SU-DHL-6 (cell line): ENCODE data around the gene WDR86.

Experiments
- H2AFZ ChIP-seq: fragments of 200-600 bp; sonication (generic); 2 replicates; pipeline ENCODE4 v1.6.1; 2014; ENCODE audit warnings: low read depth, mild to moderate bottlenecking, moderate library complexity, mixed read lengths, antibody characterized with exemption, low read length; ENCODE audit not compliant: severe bottlenecking
- H3F3A ChIP-seq: fragments of 200-600 bp; shearing (Covaris generic); 2 replicates; pipeline ENCODE4 v1.6.0; 2016; ENCODE audit warnings: antibody characterized with exemption, mild to moderate bottlenecking; ENCODE audit not compliant: insufficient read depth
- H3K27ac ChIP-seq: fragments of 200-600 bp; sonication (generic); 2 replicates; pipeline ENCODE4 v1.5.1; 2016; ENCODE audit warnings: low read depth, mild to moderate bottlenecking, low read length, moderate library complexity, mixed read lengths
- H3K27me3 ChIP-seq: fragments of 200-600 bp; sonication (generic), shearing (Covaris generic); 2 replicates; pipeline ENCODE4 v1.6.0; 2014; ENCODE audit warnings: mild to moderate bottlenecking, low read length
- H3K36me3 ChIP-seq: fragments of 200-600 bp; sonication (generic); 2 replicates; pipeline ENCODE4 v1.6.1; 2014; ENCODE audit warnings: mild to moderate bottlenecking, low read length, mixed read lengths
- H3K4me2 ChIP-seq: fragments of 300-600, 200-600 bp; shearing (Covaris generic), sonication (generic); 2 replicates; pipeline ENCODE4 v1.6.0; 2014; ENCODE audit warnings: low read length, low read depth, mild to moderate bottlenecking; ENCODE audit not compliant: poor library complexity, severe bottlenecking
- H3K4me3 ChIP-seq: fragments of 200-600 bp; sonication (generic); 2 replicates; pipeline ENCODE4 v1.5.1; 2014; ENCODE audit warnings: antibody characterized with exemption, low read length, mild to moderate bottlenecking, mixed read lengths; ENCODE audit not compliant: insufficient read depth, poor library complexity, severe bottlenecking
- H3K79me2 ChIP-seq: fragments of 200-600 bp; sonication (generic); 2 replicates; pipeline ENCODE4 v1.6.1; 2014; ENCODE audit warnings: mild to moderate bottlenecking, low read length, moderate library complexity; ENCODE audit not compliant: insufficient read depth
- H3K9ac ChIP-seq: fragments of 200-600 bp; sonication (generic); 2 replicates; pipeline ENCODE4 v1.7.0; 2014; ENCODE audit warnings: mild to moderate bottlenecking, low read length
- H3K9me2 ChIP-seq: fragments of 200-600 bp; sonication (generic); replicated peaks from 2 replicates; pipeline ENCODE4 v1.6.1; 2014; ENCODE audit warnings: low read length; ENCODE audit not compliant: insufficient read depth
- H3K9me3 ChIP-seq: fragments of 200-600 bp; sonication (generic); 2 replicates; pipeline ENCODE4 v1.6.1; 2014; ENCODE audit warnings: low read length, mixed read lengths; ENCODE audit not compliant: insufficient read depth
- H4K20me1 ChIP-seq: fragments of 200-600 bp; sonication (generic); 2 replicates; pipeline ENCODE4 v1.6.1; 2014; ENCODE audit warnings: low read depth, mild to moderate bottlenecking, antibody characterized with exemption, low read length, moderate library complexity, mixed read lengths
- CTCF ChIP-seq: fragments of 200-600 bp; sonication (generic); IDR thresholded peaks from one replicate; pipeline ENCODE4 v1.5.1; 2017; ENCODE audit warnings: antibody characterized with exemption, mild to moderate bottlenecking, low read length, moderate library complexity; ENCODE audit not compliant: insufficient read depth, poor library complexity, severe bottlenecking
- EZH2phosphoT487 ChIP-seq: fragments of 200-600 bp; sonication (generic), shearing (Covaris generic); conservative IDR thresholded peaks from 2 replicates; pipeline ENCODE4 v1.6.1; 2018; ENCODE audit warnings: mild to moderate bottlenecking, antibody characterized with exemption, low read length, moderate library complexity, mixed read lengths

WDR86 gene

DNA sequence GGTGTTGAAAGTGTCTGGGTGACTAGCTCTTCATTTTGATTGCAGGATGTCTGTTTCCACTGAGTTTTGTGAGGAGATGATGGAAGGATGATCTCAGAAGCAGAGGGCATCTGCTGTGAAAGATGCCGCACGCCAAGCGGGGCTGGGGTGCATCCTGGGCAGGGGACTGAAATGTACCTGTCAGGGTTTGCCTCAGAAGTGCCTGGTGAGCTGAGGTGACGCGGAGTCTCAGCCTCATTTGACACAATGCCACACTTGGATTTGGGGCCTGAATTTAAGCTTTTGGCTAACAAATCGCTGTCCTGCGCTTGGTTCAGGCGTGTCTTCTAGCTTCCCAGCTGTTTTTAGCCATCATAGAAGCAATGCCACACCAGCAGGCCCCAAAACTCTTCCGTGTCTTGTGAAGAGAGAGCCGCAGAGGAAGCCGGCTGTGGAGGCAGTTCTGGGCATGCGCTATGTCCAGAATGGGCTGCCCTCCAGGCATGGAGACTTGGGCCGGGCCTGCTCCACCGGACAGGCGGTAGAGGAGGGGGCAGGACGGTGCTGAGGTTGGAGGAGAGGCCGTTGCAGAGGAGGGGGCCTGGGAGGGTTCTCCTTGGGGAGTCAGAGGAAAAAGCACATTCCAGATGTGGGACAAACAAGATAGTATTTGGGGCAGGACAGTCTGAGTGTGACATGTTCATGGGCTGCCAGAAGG is 31.2 kb downstream of the WDR86 start:
- H3K27me3 ChIP-seq, result no peaks in the 10 kb centered on the region
- no peaks in the 10 kb centered on the region for H4K20me1 ChIP-seq

GRCh38 chr7:151378011-151378410 is 31.8 kb downstream of the WDR86 start:
- no peak overlapping the region for H3K9ac ChIP-seq
- no peaks in the 10 kb centered on the region for H3K27me3 ChIP-seq
- no peaks in the 10 kb centered on the region for H3K36me3 ChIP-seq
- no peaks in the 10 kb centered on the region for H3K9me3 ChIP-seq
- H4K20me1 ChIP-seq, result no peaks in the 10 kb centered on the region
- H3K79me2 ChIP-seq, result no peaks in the 10 kb centered on the region
- H3K4me3 ChIP-seq, result no peak overlapping the region
- H2AFZ ChIP-seq, result no peak overlapping the region
- H3K27ac ChIP-seq, result no peak overlapping the region
- no peaks in the 10 kb centered on the region for H3F3A ChIP-seq
- no peak for TF ChIP-seq CTCF
- TF ChIP-seq EZH2phosphoT487, result no peak
- no peak overlapping the region for H3K4me2 ChIP-seq
- H3K9me2 ChIP-seq, result no peaks in the 10 kb centered on the region

More for the DNA sequence above, 31.2 kb downstream of the WDR86 start:
- H3K9ac ChIP-seq, result no peak overlapping the region
- H3K79me2 ChIP-seq, result no peaks in the 10 kb centered on the region
- H3K4me3 ChIP-seq, result no peak overlapping the region
- H3K4me2 ChIP-seq, result no peak overlapping the region
- H3K27ac ChIP-seq, result no peak overlapping the region
- H3F3A ChIP-seq, result no peaks in the 10 kb centered on the region
- no peaks in the 10 kb centered on the region for H3K9me3 ChIP-seq
- no peaks in the 10 kb centered on the region for H3K9me2 ChIP-seq
- no peaks in the 10 kb centered on the region for H3K36me3 ChIP-seq
- no peak for TF ChIP-seq CTCF
- TF ChIP-seq EZH2phosphoT487, result no peak
- H2AFZ ChIP-seq, result no peak overlapping the region

GRCh38 chr7:151377406-151377805 is 32.4 kb downstream of the WDR86 start:
- no peak for TF ChIP-seq EZH2phosphoT487
- no peak for TF ChIP-seq CTCF
- Histone ChIP-seq H3K27ac (no peak overlapping the region), H3K9me2 (no peaks in the 10 kb centered on the region), H2AFZ (no peak overlapping the region), H3K36me3 (no peaks in the 10 kb centered on the region), H3K27me3 (no peaks in the 10 kb centered on the region), H3K79me2 (no peaks in the 10 kb centered on the region), H3K4me2 (no peak overlapping the region), H4K20me1 (no peaks in the 10 kb centered on the region), H3K9me3 (no peaks in the 10 kb centered on the region), H3K9ac (no peak overlapping the region), H3K4me3 (no peak overlapping the region), H3F3A (no peaks in the 10 kb centered on the region)
